HepG2 (cell line): ENCODE data around the gene WSB2.

ENCODE experiments used
- CTCF ChIP-seq: sonication (generic); formaldehyde crosslinking; IDR thresholded peaks from 2 replicates; pipeline ENCODE4 v1.5.0; 2020; ENCODE audit warnings: mild to moderate bottlenecking, missing genetic modification reagents, moderate library complexity
- FOXA3 ChIP-seq: IDR thresholded peaks from 2 replicates; pipeline ENCODE4 v1.6.1; 2016; ENCODE audit warnings: missing genetic modification reagents, missing compliant biosample characterization
- HIC2 ChIP-seq: sonication (generic); formaldehyde crosslinking; IDR thresholded peaks from 2 replicates; pipeline ENCODE4 v1.9.0; 2022; ENCODE audit warnings: low read depth, missing genetic modification reagents
- RFX3 ChIP-seq: IDR thresholded peaks from 2 replicates; pipeline ENCODE4 v1.6.1; 2016; ENCODE audit warnings: missing biosample characterization, missing genetic modification reagents
- RFX5 ChIP-seq: IDR thresholded peaks from 2 replicates; pipeline ENCODE4 v1.6.1; 2011; ENCODE audit warnings: low read depth, low read length, improper control_type of control experiment

GRCh38 chr12:118042091-118042490 lies 18.9 kb downstream of the WSB2 start:
- TF ChIP-seq FOXA3 (CRISPR knock-in tag) (no peak), RFX3 (CRISPR knock-in tag) (no peak), RFX5 (no peak), HIC2 (CRISPR knock-in tag) (no peak), CTCF (no peak)
